NB4 (cell line): ENCODE results near the gene RAPGEF6.

Source experiments
- CTCF ChIP-seq: IDR thresholded peaks from one replicate; pipeline ENCODE4 v1.5.1; 2012; ENCODE audit warnings: low read depth, low read length
- POLR2A ChIP-seq: IDR thresholded peaks from 2 replicates; pipeline ENCODE4 v1.6.1; 2011; ENCODE audit warnings: mild to moderate bottlenecking; ENCODE audit not compliant: insufficient read length; ENCODE audit errors: extremely low read depth

- TF ChIP-seq POLR2A (no peak), CTCF (no peak)
Observed at GRCh38 chr5:131530706-131531331, 104.2 kb downstream of the RAPGEF6 start.
